Measurements from ENCODE around the gene DNAI1.
A peak's percentile ranks its signal among the peaks of the same experiment; 100 is the strongest.
"Not testable (repeated sequence)": the region's sequence is repeated elsewhere in the genome, so short reads cannot be mapped to it uniquely, and the experiment has no call there.

Gene DNAI1

GRCh38 chr9:34458013-34458958 is at the start of gene DNAI1, which contains the start of gene FAM219A:
Gene DNAI1, plus strand, starts transcription at chr9:34458805. Its CDS starts 201 bp downstream, at chr9:34459006.
Gene FAM219A, minus strand, starts transcription at chr9:34458570. Its CDS starts 307 bp downstream, at chr9:34458263.
- DNase-seq (ENCODE audit: low read depth), result peak; percentile 97

- no peak for DNase-seq (ENCODE audit: low read depth)
These were observed 49.5 kb upstream of the DNAI1 start for GRCh38 chr9:34409154-34409553.

- DNase-seq (ENCODE audit: low read depth), result no peak
These were observed 46.3 kb upstream of the DNAI1 start for GRCh38 chr9:34412336-34412735.

GRCh38 chr9:34413231-34413852 is 45.3 kb upstream of the DNAI1 start:
- DNase-seq (ENCODE audit: low read depth), result peak; percentile 8

GRCh38 chr9:34417734-34418133 is 40.9 kb upstream of the DNAI1 start:
- DNase-seq (ENCODE audit: low read depth), result no peak

GRCh38 chr9:34419716-34420504 is 38.7 kb upstream of the DNAI1 start:
- DNase-seq (ENCODE audit: low read depth), result no peak

GRCh38 chr9:34426347-34427074 is 32.1 kb upstream of the DNAI1 start:
- DNase-seq (ENCODE audit: low read depth), result no peak

- DNase-seq (ENCODE audit: low read depth), result peak; percentile 76
These were observed 30.2 kb upstream of the DNAI1 start for GRCh38 chr9:34428325-34428958.

- peak; percentile 53 for DNase-seq (ENCODE audit: low read depth)
These were observed 27.7 kb upstream of the DNAI1 start for GRCh38 chr9:34430843-34431437.

- no peak for DNase-seq (ENCODE audit: low read depth)
These were observed 26.9 kb upstream of the DNAI1 start for GRCh38 chr9:34431667-34432066.

GRCh38 chr9:34437006-34437925 is 21.3 kb upstream of the DNAI1 start:
- peak; percentile 56 for DNase-seq (ENCODE audit: low read depth)

- not testable (repeated sequence) for DNase-seq (ENCODE audit: low read depth)
These were observed 20.7 kb upstream of the DNAI1 start for GRCh38 chr9:34437926-34438307.

- DNase-seq (ENCODE audit: low read depth), result not testable (repeated sequence)
These were observed 20.1 kb upstream of the DNAI1 start for GRCh38 chr9:34438465-34438864.

GRCh38 chr9:34440017-34440416 is 18.6 kb upstream of the DNAI1 start:
- no peak for DNase-seq (ENCODE audit: low read depth)

GRCh38 chr9:34442770-34443169 is 15.8 kb upstream of the DNAI1 start:
- DNase-seq (ENCODE audit: low read depth), result no peak

- DNase-seq (ENCODE audit: low read depth), result no peak
These were observed 15.1 kb upstream of the DNAI1 start for GRCh38 chr9:34443533-34443932.

- DNase-seq (ENCODE audit: low read depth), result no peak
These were observed 14.6 kb upstream of the DNAI1 start for GRCh38 chr9:34443976-34444375.

- DNase-seq (ENCODE audit: low read depth), result no peak
These were observed 12.1 kb upstream of the DNAI1 start for GRCh38 chr9:34446468-34446891.

- DNase-seq (ENCODE audit: low read depth), result no peak
These were observed 11.7 kb upstream of the DNAI1 start for GRCh38 chr9:34446951-34447350.

GRCh38 chr9:34450644-34451043 is 8.0 kb upstream of the DNAI1 start:
- DNase-seq (ENCODE audit: low read depth), result no peak
